ENCODE results near the gene LMX1B.

LMX1B gene

DNA sequence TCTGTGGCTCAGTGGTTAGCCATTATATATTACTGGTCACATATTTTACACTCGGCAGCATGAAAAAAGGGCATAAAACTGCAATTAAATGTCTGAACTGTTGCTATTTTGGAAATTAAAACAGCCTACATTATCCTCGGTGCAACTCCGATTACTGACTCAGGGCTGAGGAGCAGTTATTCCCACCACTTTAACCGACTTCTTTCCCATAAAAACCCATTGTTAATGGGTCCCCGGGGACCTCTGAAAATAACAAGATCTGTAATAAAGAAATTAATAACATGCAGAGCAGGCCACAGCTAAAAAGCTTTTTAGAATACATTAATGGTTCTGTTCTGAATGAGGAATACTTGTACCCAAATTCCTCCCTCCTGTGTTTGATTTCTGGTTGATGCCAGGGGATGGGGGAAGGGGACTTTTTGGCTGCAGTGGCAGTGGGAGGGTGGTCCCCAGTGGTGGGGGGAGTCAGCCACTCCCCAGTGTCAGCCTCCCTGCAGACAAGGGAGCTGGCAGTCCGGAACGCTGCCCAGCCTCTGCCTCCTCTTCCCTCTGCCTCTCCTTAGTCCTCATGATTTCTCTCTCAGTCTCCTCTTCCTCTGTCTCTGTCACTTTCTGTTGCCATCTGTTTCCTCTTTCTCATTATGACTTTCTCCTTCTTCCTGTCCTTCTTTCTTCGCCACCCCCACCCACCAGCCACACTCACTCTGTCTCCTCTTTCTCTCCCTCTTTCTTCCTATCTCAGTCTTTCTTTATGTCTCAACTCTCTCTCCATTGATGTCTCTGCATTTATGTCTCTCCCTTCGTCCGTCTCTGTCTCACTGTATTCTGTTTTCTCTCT is 132.1 kb downstream of the LMX1B start:
- no peak overlapping the region for H3K4me2 ChIP-seq (ENCODE audit: low read length)
- H2AFZ ChIP-seq (ENCODE audit: insufficient read depth, low read length, poor library complexity) = no peak overlapping the region
- no peak overlapping the region for H2BK12ac ChIP-seq (ENCODE audit: low read length)
- no peak overlapping the region for H2AK5ac ChIP-seq (ENCODE audit: low read length)
- no peak overlapping the region for H3K14ac ChIP-seq (ENCODE audit: low read length)
- no peak overlapping the region for H2BK120ac ChIP-seq (ENCODE audit: insufficient read depth, low read length, poor library complexity)
- no peaks in the 10 kb centered on the region for H3K27me3 ChIP-seq (ENCODE audit: insufficient read depth, low read length)
- no peak overlapping the region for H3K18ac ChIP-seq (ENCODE audit: low read length)
- H3K36me3 ChIP-seq (ENCODE audit: control insufficient read depth in 1 of 2, insufficient read depth in 2 of 2, low read length in 2 of 2) = no peaks in the 10 kb centered on the region
- H3K79me2 ChIP-seq (ENCODE audit: control insufficient read depth, insufficient read depth, low read length, poor library complexity) = no peaks in the 10 kb centered on the region
- H3K4me1 ChIP-seq (ENCODE audit: control insufficient read depth in 1 of 2, insufficient read depth in 2 of 2, low read length in 2 of 2) = no peaks in the 10 kb centered on the region
- no peak overlapping the region for H3K23ac ChIP-seq (ENCODE audit: low read length)
- no peak overlapping the region for H4K8ac ChIP-seq (ENCODE audit: low read depth, low read length)
- no peaks in the 10 kb centered on the region for H3K79me1 ChIP-seq (ENCODE audit: low read length)
- no peak overlapping the region for H4K12ac ChIP-seq (ENCODE audit: low read depth, low read length)
- no peak overlapping the region for H2BK5ac ChIP-seq (ENCODE audit: low read depth, low read length, poor library complexity)
- H3K4ac ChIP-seq (ENCODE audit: low read depth, low read length) = no peak overlapping the region
- H3K9me3 ChIP-seq (ENCODE audit: insufficient read depth, low read depth, low read length) = no peaks in the 10 kb centered on the region
- WGBS (ENCODE audit: extremely low coverage, insufficient coverage, insufficient read length) = no CpG with 5 or more reads among the region's 10 CpGs
- no peak overlapping the region for H4K91ac ChIP-seq (ENCODE audit: low read depth, low read length)
- DNase-seq = no peak
- no peak overlapping the region for H3K9ac ChIP-seq (ENCODE audit: low read length)
- H3K27ac ChIP-seq (ENCODE audit: low read depth, low read length) = no peak overlapping the region
- no peak overlapping the region for H3K4me3 ChIP-seq (ENCODE audit: low read depth, low read length)

Data from trophoblast cell (in vitro differentiated cells and primary cell).